HCT116 (cell line): Measurements from ENCODE around the gene PPP6R3. TPM values are rescaled to one million over a fixed set of nuclear protein-coding genes. Genes with fewer than 3 reads are reported as not detected.

Source experiments
- ATAC-seq: fragments of 200-7000 bp; cut with Tn5 transposase; 2 replicates; pipeline ENCODE4 v1.9.1; 2020; ENCODE audit warnings: mild to moderate bottlenecking, moderate library complexity
- BruUV-seq: library from RNA; stranded (reverse); fragments of 400-500 nt; replicated peaks from 2 replicates; lab custom pipeline; 2021; lab: Mats Ljungman, UMichigan
- CTCF ChIA-PET: fragments of 300-600 bp; sonication (Branson Sonifier 250); formaldehyde crosslinking; loops from one replicate; lab custom pipeline; 2021; ENCODE audit warnings: antibody characterized with exemption; lab: Charles Lee
- POLR2A ChIA-PET: fragments of 300-600, 350-600 bp; sonication (Branson Sonifier 250); formaldehyde crosslinking; loops from one replicate; lab custom pipeline; 2021; ENCODE audit warnings: antibody characterized with exemption; lab: Charles Lee
- RAD21 ChIA-PET, 2 experiments: fragments of 300-600 bp; sonication (Branson Sonifier 250); formaldehyde crosslinking; loops; one replicate each; lab custom pipeline; 2023; ENCODE audit warnings: low total read pairs in 2 of 2; ENCODE audit not compliant: uncharacterized antibody in 2 of 2, unreplicated experiment in 2 of 2, low non-redundant PET in 1 of 2; lab: Charles Lee
- DNase-seq: peaks from one replicate; pipeline ENCODE4 v3.0.0-alpha.2; 2010; ENCODE audit warnings: low read depth, low spot score
- H2AFZ ChIP-seq: fragments of 200-600 bp; shearing (Covaris generic), sonication (generic); 2 replicates; pipeline ENCODE4 v1.6.1; 2017; ENCODE audit warnings: low read depth, mixed run types, mixed read lengths, antibody characterized with exemption, low read length; ENCODE audit not compliant: poor library complexity, severe bottlenecking
- H3K27ac ChIP-seq: 2 replicates; pipeline ENCODE4 v1.5.1; 2012; ENCODE audit warnings: low read depth, low read length
- H3K27me3 ChIP-seq: fragments of 200-600 bp; sonication (generic); 2 replicates; pipeline ENCODE4 v1.6.1; 2016; ENCODE audit warnings: mixed run types, low read length, mixed read lengths; ENCODE audit not compliant: insufficient read depth
- H3K36me3 ChIP-seq, 2 experiments: fragments of 200-500 bp in 1 of 2; fragments of 200-600 bp in 1 of 2; sonication (Bioruptor generic) in 1 of 2; sonication (generic) in 1 of 2; 2 replicates each; pipeline versions ENCODE4 v1.5.1 to v1.6.1; 2014 to 2016; ENCODE audit warnings: low read length in 2 of 2, inconsistent platforms in 1 of 2, mixed read lengths in 1 of 2, mixed run types in 1 of 2; ENCODE audit not compliant: insufficient read depth in 2 of 2, control insufficient read depth in 1 of 2
- H3K4me1 ChIP-seq, 2 experiments: fragments of 200-600 bp in 1 of 2; sonication (generic) in 1 of 2; 2 replicates each; pipeline versions ENCODE4 v1.5.1 to v1.6.1; 2012 to 2017; ENCODE audit warnings: low read length in 2 of 2, inconsistent platforms in 1 of 2, mild to moderate bottlenecking in 1 of 2, mixed read lengths in 1 of 2, mixed run types in 1 of 2, moderate library complexity in 1 of 2; ENCODE audit not compliant: insufficient read depth in 2 of 2, control insufficient read depth in 1 of 2
- H3K4me2 ChIP-seq: fragments of 200-600 bp; sonication (generic); 2 replicates; pipeline ENCODE4 v1.6.1; 2017; ENCODE audit warnings: mixed run types, low read length, mixed read lengths
- H3K4me3 ChIP-seq, 2 experiments: fragments of 200-600 bp in 1 of 2; sonication (generic) in 1 of 2; replicated peaks in 1 of 2; 2 replicates each; pipeline ENCODE4 v1.5.1; 2011 to 2016; ENCODE audit warnings: low read length in 2 of 2, control low read depth in 1 of 2, low read depth in 1 of 2, mild to moderate bottlenecking in 1 of 2, mixed read lengths in 1 of 2, mixed run types in 1 of 2
- H3K79me2 ChIP-seq: fragments of 200-600 bp; sonication (generic); 2 replicates; pipeline ENCODE4 v1.6.1; 2017; ENCODE audit warnings: mild to moderate bottlenecking, mixed run types, low read length, moderate library complexity, mixed read lengths; ENCODE audit not compliant: insufficient read depth
- H3K9ac ChIP-seq: fragments of 200-600 bp; sonication (generic); 2 replicates; pipeline ENCODE4 v1.6.1; 2016; ENCODE audit warnings: low read length, mixed read lengths
- H3K9me2 ChIP-seq: fragments of 200-600 bp; sonication (generic), shearing (Covaris generic); 2 replicates; pipeline ENCODE4 v1.6.1; 2017; ENCODE audit warnings: mixed run types, mild to moderate bottlenecking, moderate library complexity; ENCODE audit not compliant: insufficient read depth
- H3K9me3 ChIP-seq, 2 experiments: fragments of 200-500 bp in 1 of 2; fragments of 200-600 bp in 1 of 2; sonication (Bioruptor generic) in 1 of 2; sonication (generic) in 1 of 2; 2 replicates each; pipeline ENCODE4 v1.6.1; 2014 to 2017; ENCODE audit warnings: low read length in 2 of 2, mixed read lengths in 2 of 2, inconsistent platforms in 1 of 2, low read depth in 1 of 2, mild to moderate bottlenecking in 1 of 2, mixed run types in 1 of 2, moderate library complexity in 1 of 2; ENCODE audit not compliant: control insufficient read depth in 1 of 2, insufficient read depth in 1 of 2
- H4K20me1 ChIP-seq: fragments of 200-600 bp; sonication (generic), shearing (Covaris generic); 2 replicates; pipeline ENCODE4 v1.6.1; 2017; ENCODE audit warnings: mixed run types, mild to moderate bottlenecking, moderate library complexity; ENCODE audit not compliant: insufficient read depth
- CEBPB ChIP-seq: IDR thresholded peaks from 2 replicates; pipeline ENCODE4 v1.6.1; 2012; ENCODE audit warnings: low read depth
- CTCF ChIP-seq, 3 experiments: fragments of 200-600 bp in 1 of 3; sonication (generic) in 1 of 3; IDR thresholded peaks in 2 of 3; conservative IDR thresholded peaks in 1 of 3; 2 replicates each; pipeline ENCODE4 v1.5.1; 2012 to 2017; ENCODE audit warnings: low read depth in 2 of 3, low read length in 2 of 3, antibody characterized with exemption in 1 of 3, borderline replicate concordance in 1 of 3, control low read depth in 1 of 3, mild to moderate bottlenecking in 1 of 3, mixed read lengths in 1 of 3, mixed run types in 1 of 3, moderate library complexity in 1 of 3; ENCODE audit not compliant: insufficient read depth in 1 of 3
- EZH2phosphoT487 ChIP-seq: fragments of 200-600 bp; IDR thresholded peaks from 2 replicates; pipeline ENCODE4 v1.6.1; 2018; ENCODE audit warnings: antibody characterized with exemption, borderline replicate concordance
- FOSL1 ChIP-seq: IDR thresholded peaks from 2 replicates; pipeline ENCODE4 v1.6.1; 2012; ENCODE audit warnings: low read depth
- POLR2A ChIP-seq: IDR thresholded peaks from 2 replicates; pipeline ENCODE4 v1.7.0; 2011; ENCODE audit warnings: borderline replicate concordance; ENCODE audit not compliant: insufficient read depth, insufficient read length; ENCODE audit errors: extremely low read depth
- POLR2AphosphoS5 ChIP-seq: IDR thresholded peaks from 2 replicates; pipeline ENCODE4 v1.6.1; 2011; ENCODE audit warnings: mild to moderate bottlenecking, low read depth, low read length, moderate library complexity
- REST ChIP-seq: IDR thresholded peaks from 2 replicates; pipeline ENCODE4 v1.6.1; 2012; ENCODE audit warnings: low read depth
- SRF ChIP-seq: IDR thresholded peaks from 2 replicates; pipeline ENCODE4 v1.6.1; 2012; ENCODE audit warnings: low read depth
- TCF7L2 ChIP-seq: IDR thresholded peaks from 2 replicates; pipeline ENCODE4 v1.7.0; 2011; ENCODE audit warnings: borderline replicate concordance, inconsistent platforms; ENCODE audit not compliant: insufficient read depth, insufficient read length; ENCODE audit errors: extremely low read depth
- YY1 ChIP-seq: IDR thresholded peaks from 2 replicates; pipeline ENCODE4 v1.6.1; 2011; ENCODE audit warnings: low read length, low read depth, moderate library complexity, mild to moderate bottlenecking; ENCODE audit not compliant: insufficient replicate concordance; ENCODE audit errors: extremely low read depth
- ZBTB33 ChIP-seq: IDR thresholded peaks from 2 replicates; pipeline ENCODE4 v1.6.1; 2011; ENCODE audit warnings: mild to moderate bottlenecking, low read length, moderate library complexity; ENCODE audit not compliant: insufficient replicate concordance; ENCODE audit errors: extremely low read depth
- ZNF274 ChIP-seq: fragments of 200-500 bp; sonication (Bioruptor generic); IDR thresholded peaks from 2 replicates; pipeline ENCODE4 v1.6.1; 2014; ENCODE audit warnings: mild to moderate bottlenecking, low read depth, low read length, inconsistent platforms
- intact Hi-C: fragments of 100-400 bp; cut with micrococcal nuclease; formaldehyde crosslinking; loops from 2 replicates; pipeline ENCODE4 v1.10.0; 2022
- total RNA-seq: library from RNA; stranded (reverse); gene quantifications from one replicate; pipeline ENCODE4 v1.2.1, GENCODE V29; 2021; ENCODE audit not compliant: unreplicated experiment

PPP6R3 gene
- total RNA-seq, 1 experiment from 2014 or later = 113 TPM

- no peaks in the 10 kb centered on the region for H3K36me3 ChIP-seq
- H3K27me3 ChIP-seq = no peaks in the 10 kb centered on the region
- POLR2A ChIA-PET = no interaction called here
- intact Hi-C loops = no loop called here
- H3K9me2 ChIP-seq = no peaks in the 10 kb centered on the region
- H3K4me2 ChIP-seq = no peak overlapping the region
- TF ChIP-seq POLR2A = no peak
- no peak for TF ChIP-seq EZH2phosphoT487
- no peak for TF ChIP-seq ZNF274
- no peak for TF ChIP-seq ZBTB33
- TF ChIP-seq CEBPB = no peak
- no peak for TF ChIP-seq YY1
- no peak for TF ChIP-seq FOSL1
- TF ChIP-seq SRF = no peak
- no peak for TF ChIP-seq CTCF (IDR thresholded peaks at IDR 0.05 in 2 of 3, conservative IDR thresholded peaks at IDR 0.05 in 1 of 3; ENCODE audit: borderline replicate concordance in 1 of 3, insufficient read depth in 1 of 3, low read depth in 2 of 3, low read length in 2 of 3)
- no peak for TF ChIP-seq REST
- TF ChIP-seq POLR2AphosphoS5 = no peak
- no peak for TF ChIP-seq TCF7L2
- CTCF ChIA-PET = no interaction called here
- no TSS peak for BruUV-seq
- H2AFZ ChIP-seq = no peak overlapping the region
- no peaks in the 10 kb centered on the region for H4K20me1 ChIP-seq
- H3K27ac ChIP-seq = no peak overlapping the region
- H3K4me1 ChIP-seq = no peaks in the 10 kb centered on the region
- H3K79me2 ChIP-seq = no peaks in the 10 kb centered on the region
- DNase-seq = no peak
- RAD21 ChIA-PET = no interaction called here
- H3K9ac ChIP-seq = no peak overlapping the region
- no peak for ATAC-seq
- H3K9me3 ChIP-seq = no peaks in the 10 kb centered on the region
- H3K4me3 ChIP-seq = no peak overlapping the region
Observed at GRCh38 chr11:68661014-68661413, 200.5 kb downstream of the PPP6R3 start.
